NCI-H345 (cell line): Measurements from ENCODE around the gene TLCD3A.
"Not testable (repeated sequence)": the region's sequence is repeated elsewhere in the genome, so short reads cannot be mapped to it uniquely, and the experiment has no call there.

Experiments used
- DNase-seq: peaks from one replicate; lab custom pipeline; 2025; lab: John Stamatoyannopoulos, UW

TLCD3A gene

GRCh38 chr17:708132-708531 is 24.3 kb upstream of the TLCD3A start:
- no peak for DNase-seq

- DNase-seq = no peak
Measured at GRCh38 chr17:718075-718474, 14.3 kb upstream of the TLCD3A start.

- no peak for DNase-seq
Measured at GRCh38 chr17:720706-721539, 11.5 kb upstream of the TLCD3A start.

GRCh38 chr17:721540-721937 is 10.9 kb upstream of the TLCD3A start:
- no peak for DNase-seq

- DNase-seq = no peak
Measured at GRCh38 chr17:725084-725483, 7.3 kb upstream of the TLCD3A start.

GRCh38 chr17:725746-726145 is 6.7 kb upstream of the TLCD3A start:
- no peak for DNase-seq

- no peak for DNase-seq
Measured at GRCh38 chr17:726271-726919, 6.0 kb upstream of the TLCD3A start.

GRCh38 chr17:728911-729310 is 3.5 kb upstream of the TLCD3A start:
- no peak for DNase-seq

GRCh38 chr17:731644-732066 is 741 bp upstream of the TLCD3A start:
- DNase-seq = no peak

GRCh38 chr17:732902-733720 is 715 bp downstream of the TLCD3A start:
- no peak for DNase-seq

- DNase-seq = no peak
Measured at GRCh38 chr17:733743-734142, 1.3 kb downstream of the TLCD3A start.

GRCh38 chr17:737561-738113 is 5.2 kb downstream of the TLCD3A start:
- no peak for DNase-seq

GRCh38 chr17:740240-741017 is 8.0 kb downstream of the TLCD3A start:
- no peak for DNase-seq

- DNase-seq = no peak
Measured at GRCh38 chr17:742147-742793, 9.9 kb downstream of the TLCD3A start.

- no peak for DNase-seq
Measured at GRCh38 chr17:743139-743538, 10.7 kb downstream of the TLCD3A start.

- no peak for DNase-seq
Measured at GRCh38 chr17:744937-745336, 12.5 kb downstream of the TLCD3A start.

GRCh38 chr17:745406-745805 is 13.0 kb downstream of the TLCD3A start:
- no peak for DNase-seq

GRCh38 chr17:746181-746580 is 13.8 kb downstream of the TLCD3A start:
- DNase-seq = no peak

- no peak for DNase-seq
Measured at GRCh38 chr17:746783-747629, 14.6 kb downstream of the TLCD3A start.

GRCh38 chr17:748604-749003 is 16.2 kb downstream of the TLCD3A start:
- DNase-seq = not testable (repeated sequence)
